Breast epithelium (tissue), 3 donors: ENCODE results near the gene SAMD8.

Experiments
- POLR2A ChIP-seq: fragments of 450-650 bp; IDR thresholded peaks from one replicate; pipeline ENCODE4 v1.6.1; 2016; ENCODE audit warnings: antibody characterized with exemption, mild to moderate bottlenecking, moderate library complexity
- POLR2AphosphoS5 ChIP-seq, 3 donors: sonication (generic); formaldehyde crosslinking; IDR thresholded peaks; one replicate each; pipeline ENCODE4 v1.6.1; 2017; ENCODE audit warnings: antibody characterized with exemption in 3 of 3
- TF ChIP-seq, protein P1 (sequence below), 3 donors: fragments of 450-650 bp; IDR thresholded peaks; one replicate each; pipeline ENCODE4 v1.5.1; 2016 to 2017; ENCODE audit warnings: antibody characterized with exemption in 3 of 3, mild to moderate bottlenecking in 3 of 3, moderate library complexity in 3 of 3

DNA sequence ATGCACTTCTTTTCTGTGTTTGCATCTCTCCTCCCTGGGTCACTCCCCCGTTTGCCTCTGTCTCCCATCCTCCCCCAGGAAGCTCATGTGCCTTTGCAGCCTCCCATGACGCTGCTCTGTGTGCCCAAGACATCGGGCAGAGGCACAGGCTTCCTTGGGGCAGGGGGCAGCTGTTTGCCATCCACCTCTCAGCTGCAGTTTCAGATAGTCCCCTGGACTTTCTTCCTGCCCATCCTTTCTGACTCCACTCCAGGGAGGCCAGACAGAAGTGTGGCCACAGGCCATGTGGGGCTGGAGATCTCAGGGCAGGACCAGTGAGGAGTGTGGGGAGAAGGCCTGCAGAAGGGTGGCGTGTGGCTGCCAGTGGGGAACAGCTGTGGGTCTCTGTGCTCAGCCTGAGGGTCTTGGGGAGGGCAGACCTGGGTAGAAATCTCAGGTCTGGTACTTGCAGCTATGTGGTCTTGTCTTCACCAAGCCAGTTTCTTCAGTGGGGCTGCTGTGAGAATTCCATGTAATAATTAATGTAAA, 10.6 kb upstream of the SAMD8 start:
- TF ChIP-seq, protein P1, sequence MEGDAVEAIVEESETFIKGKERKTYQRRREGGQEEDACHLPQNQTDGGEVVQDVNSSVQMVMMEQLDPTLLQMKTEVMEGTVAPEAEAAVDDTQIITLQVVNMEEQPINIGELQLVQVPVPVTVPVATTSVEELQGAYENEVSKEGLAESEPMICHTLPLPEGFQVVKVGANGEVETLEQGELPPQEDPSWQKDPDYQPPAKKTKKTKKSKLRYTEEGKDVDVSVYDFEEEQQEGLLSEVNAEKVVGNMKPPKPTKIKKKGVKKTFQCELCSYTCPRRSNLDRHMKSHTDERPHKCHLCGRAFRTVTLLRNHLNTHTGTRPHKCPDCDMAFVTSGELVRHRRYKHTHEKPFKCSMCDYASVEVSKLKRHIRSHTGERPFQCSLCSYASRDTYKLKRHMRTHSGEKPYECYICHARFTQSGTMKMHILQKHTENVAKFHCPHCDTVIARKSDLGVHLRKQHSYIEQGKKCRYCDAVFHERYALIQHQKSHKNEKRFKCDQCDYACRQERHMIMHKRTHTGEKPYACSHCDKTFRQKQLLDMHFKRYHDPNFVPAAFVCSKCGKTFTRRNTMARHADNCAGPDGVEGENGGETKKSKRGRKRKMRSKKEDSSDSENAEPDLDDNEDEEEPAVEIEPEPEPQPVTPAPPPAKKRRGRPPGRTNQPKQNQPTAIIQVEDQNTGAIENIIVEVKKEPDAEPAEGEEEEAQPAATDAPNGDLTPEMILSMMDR (IDR thresholded peaks at IDR 0.05) = no peak
- TF ChIP-seq POLR2AphosphoS5 (IDR thresholded peaks at IDR 0.05) (no peak), POLR2A (no peak)
